ENCODE data around the gene JAG2. TPM values are rescaled to one million over a fixed set of nuclear protein-coding genes. Genes with fewer than 3 reads are reported as not detected.

The JAG2 gene
- total RNA-seq, 4 donors from 2014 or later = 7.5 to 33.0 (median 11.2) TPM

DNA sequence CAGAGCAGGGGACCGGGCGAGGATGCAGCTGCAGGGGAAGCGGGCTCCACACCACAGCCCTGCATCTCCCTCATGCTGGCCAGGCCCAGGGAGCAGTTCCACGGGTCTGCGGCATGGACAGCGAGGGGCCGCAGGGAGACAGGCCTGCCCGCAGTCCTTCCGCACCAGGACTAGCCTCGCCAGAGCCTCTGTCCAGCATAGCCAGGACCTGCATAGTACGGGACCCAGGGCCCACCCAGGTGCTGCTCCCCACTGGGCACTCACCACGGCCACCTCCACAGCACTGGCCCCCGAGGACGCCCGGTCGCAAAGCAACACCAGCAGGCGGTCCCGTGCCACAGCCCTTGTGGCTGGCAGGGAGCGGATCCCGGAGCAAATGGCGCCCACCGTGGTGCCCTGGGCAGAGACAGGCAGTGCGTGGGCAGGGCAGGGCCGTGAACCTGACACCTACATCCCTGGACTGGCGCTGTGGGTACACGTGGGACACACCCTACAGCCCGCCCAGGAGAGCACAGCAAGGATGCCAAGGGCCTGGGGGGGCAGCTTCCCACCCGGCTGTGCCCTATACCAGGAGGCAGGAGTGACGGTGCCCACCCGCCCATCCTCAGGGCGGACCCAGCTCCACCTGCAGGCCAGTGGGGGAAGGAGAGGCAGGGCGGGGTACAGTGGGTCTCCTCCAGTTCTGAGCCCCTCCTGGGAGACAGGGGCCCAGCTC lies 23.8 kb downstream of the JAG2 start:
- H3K27me3 ChIP-seq = no peaks in the 10 kb centered on the region
- peaks cover 0 to 5% (median 1%) of the 10 kb centered on the region in 4 donors for H3K9me3 ChIP-seq
- DNase-seq = peak in 1 of 3 donors; percentile 38
- H3K4me1 ChIP-seq = no peaks in the 10 kb centered on the region
- TF ChIP-seq POLR2A (IDR thresholded peaks at IDR 0.05) = no peak
- TF ChIP-seq, protein P1, sequence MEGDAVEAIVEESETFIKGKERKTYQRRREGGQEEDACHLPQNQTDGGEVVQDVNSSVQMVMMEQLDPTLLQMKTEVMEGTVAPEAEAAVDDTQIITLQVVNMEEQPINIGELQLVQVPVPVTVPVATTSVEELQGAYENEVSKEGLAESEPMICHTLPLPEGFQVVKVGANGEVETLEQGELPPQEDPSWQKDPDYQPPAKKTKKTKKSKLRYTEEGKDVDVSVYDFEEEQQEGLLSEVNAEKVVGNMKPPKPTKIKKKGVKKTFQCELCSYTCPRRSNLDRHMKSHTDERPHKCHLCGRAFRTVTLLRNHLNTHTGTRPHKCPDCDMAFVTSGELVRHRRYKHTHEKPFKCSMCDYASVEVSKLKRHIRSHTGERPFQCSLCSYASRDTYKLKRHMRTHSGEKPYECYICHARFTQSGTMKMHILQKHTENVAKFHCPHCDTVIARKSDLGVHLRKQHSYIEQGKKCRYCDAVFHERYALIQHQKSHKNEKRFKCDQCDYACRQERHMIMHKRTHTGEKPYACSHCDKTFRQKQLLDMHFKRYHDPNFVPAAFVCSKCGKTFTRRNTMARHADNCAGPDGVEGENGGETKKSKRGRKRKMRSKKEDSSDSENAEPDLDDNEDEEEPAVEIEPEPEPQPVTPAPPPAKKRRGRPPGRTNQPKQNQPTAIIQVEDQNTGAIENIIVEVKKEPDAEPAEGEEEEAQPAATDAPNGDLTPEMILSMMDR (IDR thresholded peaks at IDR 0.05) = peak in 2 of 6 experiments; percentile 5 to 7
- H3K36me3 ChIP-seq = peaks cover 0 to 27% (median 0%) of the 10 kb centered on the region in 3 donors
- no peak overlapping the region for H3K27ac ChIP-seq
- no peak overlapping the region for H3K4me3 ChIP-seq

DNA sequence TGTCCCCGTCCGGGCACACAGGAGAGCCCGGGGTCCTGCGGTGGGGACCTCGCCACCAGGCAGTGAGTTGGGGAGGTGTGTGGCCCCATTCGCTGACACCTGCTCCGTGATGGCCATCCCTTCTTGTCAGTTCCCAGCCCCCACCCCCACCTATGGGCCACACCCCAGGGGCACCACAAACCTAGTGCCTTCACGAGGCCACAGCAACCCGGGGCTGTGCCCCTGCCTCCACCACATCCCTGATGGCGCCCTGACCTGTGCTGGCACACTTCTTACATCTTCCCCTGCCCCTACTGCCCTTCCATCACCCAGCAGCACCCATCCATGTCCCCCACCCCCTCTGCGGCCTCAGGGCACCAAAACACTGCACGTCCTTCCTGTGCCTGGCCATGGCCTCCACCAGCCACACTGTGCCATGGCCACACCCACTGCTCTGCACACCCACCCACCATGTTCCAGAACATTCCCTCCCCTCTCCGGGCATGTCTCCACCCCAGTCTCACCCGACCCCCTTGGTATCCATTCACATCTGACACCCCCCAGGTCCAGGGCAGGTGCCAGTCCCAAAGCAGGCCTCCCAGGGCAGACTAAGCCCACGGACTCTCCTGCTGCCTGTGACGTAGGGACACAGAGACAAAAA lies 24.4 kb downstream of the JAG2 start:
- Histone ChIP-seq H3K4me3 (no peak overlapping the region), H3K9me3 (peaks cover 0 to 11% (median 4%) of the 10 kb centered on the region in 4 donors), H3K4me1 (no peaks in the 10 kb centered on the region), H3K36me3 (peaks cover 0 to 27% (median 0%) of the 10 kb centered on the region in 3 donors), H3K27me3 (no peaks in the 10 kb centered on the region), H3K27ac (no peak overlapping the region)
- TF ChIP-seq, protein P1 (IDR thresholded peaks at IDR 0.05) = no peak
- no peak for TF ChIP-seq POLR2A (IDR thresholded peaks at IDR 0.05)
- DNase-seq = peak in 1 of 3 donors; percentile 46

DNA sequence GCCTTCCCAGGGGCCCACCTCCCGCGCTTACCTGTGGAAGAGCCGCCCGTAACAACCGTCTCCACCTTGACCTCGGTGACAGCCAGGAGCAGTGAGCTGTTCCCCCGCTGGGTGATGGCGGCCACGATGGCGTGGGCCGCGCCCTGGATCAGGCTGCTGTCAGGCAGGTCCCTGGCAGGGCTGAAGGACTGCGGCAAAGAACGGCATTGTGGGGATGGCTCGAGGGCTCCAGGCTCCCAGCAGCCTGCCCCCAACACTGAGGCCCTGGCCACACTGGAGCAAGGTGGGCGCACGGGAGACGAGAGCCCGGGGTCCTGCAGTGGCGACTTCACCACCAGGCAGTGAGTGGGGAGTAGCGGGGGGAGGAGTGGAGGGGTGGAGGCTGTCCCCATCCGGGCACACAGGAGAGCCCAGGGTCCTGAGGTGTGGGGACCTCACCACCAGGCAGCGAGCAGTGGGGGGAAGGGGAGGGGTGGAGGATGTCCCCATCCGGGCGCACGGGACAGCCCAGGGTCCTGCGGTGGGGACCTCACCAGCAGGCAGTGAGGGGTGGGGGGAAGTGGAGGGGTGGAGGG lies 25.0 kb downstream of the JAG2 start:
- DNase-seq = no peak

DNA sequence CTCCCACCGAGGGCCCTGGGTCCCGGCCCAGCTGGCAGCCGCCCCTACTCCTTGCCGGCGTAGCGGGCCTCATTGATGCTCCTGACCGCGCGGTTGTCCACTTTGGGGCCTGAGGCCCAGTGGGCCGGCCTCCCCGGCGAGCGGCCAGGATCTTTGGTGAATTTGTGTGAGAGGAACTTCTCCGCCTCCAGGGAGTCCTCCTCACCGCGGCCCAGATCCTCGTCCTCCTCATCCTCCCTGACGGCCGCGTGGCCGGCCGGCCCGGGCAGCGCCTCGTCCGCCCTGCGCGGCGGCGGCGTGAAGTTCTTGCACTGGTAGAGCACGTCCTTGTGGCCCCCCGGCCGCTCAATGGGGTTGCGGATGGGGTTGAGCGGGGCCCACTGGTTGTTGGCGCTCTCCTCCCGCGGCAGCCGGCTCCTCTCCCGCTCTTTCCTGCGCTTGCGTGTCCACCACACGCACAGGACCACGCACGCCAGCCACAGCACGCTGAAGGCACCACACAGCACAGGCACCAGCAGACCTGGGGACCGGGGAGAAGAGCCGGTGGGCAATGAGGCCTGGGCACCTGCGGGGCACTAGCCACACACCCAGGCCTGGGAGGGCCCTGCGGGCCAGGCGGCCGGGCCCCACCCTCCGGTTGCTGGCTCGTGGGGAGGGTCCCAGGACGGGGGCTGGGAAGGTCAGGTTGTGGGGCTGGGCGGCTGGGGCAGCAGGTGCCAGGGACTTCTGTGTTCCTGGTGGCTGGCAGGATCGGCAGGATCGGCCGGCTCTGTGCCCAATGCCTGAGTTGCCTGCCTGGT lies 25.7 kb downstream of the JAG2 start:
- no peaks in the 10 kb centered on the region for H3K4me1 ChIP-seq
- peak in 1 of 3 donors; percentile 48 for DNase-seq
- TF ChIP-seq POLR2A (IDR thresholded peaks at IDR 0.05) = no peak
- TF ChIP-seq, protein P1 (IDR thresholded peaks at IDR 0.05) = no peak

More for the DNA sequence above, 25.0 kb downstream of the JAG2 start:
- no peaks in the 10 kb centered on the region for H3K4me1 ChIP-seq
- no peak overlapping the region for H3K27ac ChIP-seq
- H3K27me3 ChIP-seq = no peaks in the 10 kb centered on the region
- H3K9me3 ChIP-seq = peaks cover 0 to 11% (median 4%) of the 10 kb centered on the region in 4 donors
- H3K4me3 ChIP-seq = no peak overlapping the region
- peaks cover 0 to 26% (median 0%) of the 10 kb centered on the region in 3 donors for H3K36me3 ChIP-seq
- TF ChIP-seq POLR2A (IDR thresholded peaks at IDR 0.05) = no peak
- TF ChIP-seq, protein P1 (IDR thresholded peaks at IDR 0.05) = no peak

More for the DNA sequence above, 25.7 kb downstream of the JAG2 start:
- H3K27me3 ChIP-seq = no peaks in the 10 kb centered on the region
- H3K36me3 ChIP-seq = peaks cover 0 to 23% (median 0%) of the 10 kb centered on the region in 3 donors
- H3K27ac ChIP-seq = no peak overlapping the region
- H3K9me3 ChIP-seq = peaks cover 0 to 11% (median 4%) of the 10 kb centered on the region in 4 donors
- H3K4me3 ChIP-seq = no peak overlapping the region
